ENCODE results near the gene CAB39L. TPM values are rescaled to one million over a fixed set of nuclear protein-coding genes. Genes with fewer than 3 reads are reported as not detected.

Gene CAB39L
- total RNA-seq, 2 experiments from 2014 or later, result 9.6 to 28.6 TPM

DNA sequence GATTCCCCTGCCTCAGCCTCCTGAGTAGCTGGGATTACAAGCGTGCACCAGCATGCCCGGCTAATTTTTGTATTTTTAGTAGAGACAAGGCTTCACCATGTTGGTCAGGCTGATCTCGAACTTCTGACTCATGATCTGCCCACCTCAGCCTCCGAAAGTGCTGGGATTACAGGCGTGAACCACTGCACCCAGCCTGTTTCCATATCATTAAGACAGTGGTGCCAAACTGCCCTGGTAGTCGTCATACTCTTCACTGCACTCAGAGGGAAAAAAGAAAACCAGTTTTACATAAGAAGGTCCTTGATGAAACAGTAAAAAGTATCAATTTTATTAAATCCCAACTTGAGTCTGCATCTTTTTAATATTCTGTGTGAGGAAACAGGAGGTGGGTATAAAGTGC lies 181.2 kb downstream of the CAB39L start:
- H3K79me2 ChIP-seq (ENCODE audit: insufficient read depth, low read depth, low read length), result no peaks in the 10 kb centered on the region
- TF ChIP-seq, protein P1, sequence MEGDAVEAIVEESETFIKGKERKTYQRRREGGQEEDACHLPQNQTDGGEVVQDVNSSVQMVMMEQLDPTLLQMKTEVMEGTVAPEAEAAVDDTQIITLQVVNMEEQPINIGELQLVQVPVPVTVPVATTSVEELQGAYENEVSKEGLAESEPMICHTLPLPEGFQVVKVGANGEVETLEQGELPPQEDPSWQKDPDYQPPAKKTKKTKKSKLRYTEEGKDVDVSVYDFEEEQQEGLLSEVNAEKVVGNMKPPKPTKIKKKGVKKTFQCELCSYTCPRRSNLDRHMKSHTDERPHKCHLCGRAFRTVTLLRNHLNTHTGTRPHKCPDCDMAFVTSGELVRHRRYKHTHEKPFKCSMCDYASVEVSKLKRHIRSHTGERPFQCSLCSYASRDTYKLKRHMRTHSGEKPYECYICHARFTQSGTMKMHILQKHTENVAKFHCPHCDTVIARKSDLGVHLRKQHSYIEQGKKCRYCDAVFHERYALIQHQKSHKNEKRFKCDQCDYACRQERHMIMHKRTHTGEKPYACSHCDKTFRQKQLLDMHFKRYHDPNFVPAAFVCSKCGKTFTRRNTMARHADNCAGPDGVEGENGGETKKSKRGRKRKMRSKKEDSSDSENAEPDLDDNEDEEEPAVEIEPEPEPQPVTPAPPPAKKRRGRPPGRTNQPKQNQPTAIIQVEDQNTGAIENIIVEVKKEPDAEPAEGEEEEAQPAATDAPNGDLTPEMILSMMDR (conservative IDR thresholded peaks at IDR 0.05; ENCODE audit: low read length), result no peak
- TF ChIP-seq EZH2phosphoT487 (IDR thresholded peaks at IDR 0.05; ENCODE audit: borderline replicate concordance, low read depth, low read length), result no peak
- no peak for DNase-seq (ENCODE audit: low spot score)
- H3K4me1 ChIP-seq (ENCODE audit: insufficient read depth, low read length, poor library complexity, severe bottlenecking), result no peaks in the 10 kb centered on the region
- no peaks in the 10 kb centered on the region for H3K9me2 ChIP-seq (ENCODE audit: insufficient read depth, low read length)
- intact Hi-C loops (cut with micrococcal nuclease; ENCODE audit: unreplicated experiment), result no loop called here
- H3K27ac ChIP-seq (ENCODE audit: low read depth, low read length, poor library complexity, severe bottlenecking), result no peak overlapping the region
- H3K4me3 ChIP-seq (ENCODE audit: low read depth, low read length, poor library complexity, severe bottlenecking), result no peak overlapping the region
- H4K20me1 ChIP-seq (ENCODE audit: insufficient read depth, low read length), result no peaks in the 10 kb centered on the region
- H3K36me3 ChIP-seq (ENCODE audit: insufficient read depth, low read length), result peaks cover 48% of the 10 kb centered on the region; the same call in 1 of the 2 replicates
- no TSS peak for BruUV-seq (replicated peaks)
- CTCF ChIA-PET (ENCODE audit: unreplicated experiment), result no interaction called here
- no peaks in the 10 kb centered on the region for H3K9me3 ChIP-seq (ENCODE audit: low read length)
- no peak overlapping the region for H3K4me2 ChIP-seq (ENCODE audit: low read length)
- POLR2A ChIA-PET, result no interaction called here
- no peak overlapping the region for H2AFZ ChIP-seq (ENCODE audit: low read length)

DNA sequence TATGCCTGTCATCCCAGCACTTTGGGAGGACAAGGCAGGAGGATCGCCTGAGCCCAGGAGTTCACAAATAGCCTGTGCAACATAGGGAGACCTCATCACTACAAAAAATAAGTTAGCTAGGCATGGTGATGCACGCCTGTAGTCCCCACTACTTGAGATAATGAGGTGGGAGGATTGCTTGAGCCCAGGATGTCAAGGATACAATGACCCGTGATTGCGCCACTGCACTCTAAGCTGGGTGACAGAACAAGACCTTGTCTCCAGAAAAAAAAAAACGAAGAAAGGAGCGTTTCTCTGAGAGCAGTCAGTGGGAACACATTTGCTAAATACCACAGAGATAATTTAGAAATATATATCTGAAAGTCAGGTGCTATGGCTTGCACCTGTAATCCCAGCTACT lies 184.3 kb downstream of the CAB39L start:
- Histone ChIP-seq H3K4me1 (ENCODE audit: insufficient read depth, low read length, poor library complexity, severe bottlenecking) (no peaks in the 10 kb centered on the region), H3K9me3 (ENCODE audit: low read length) (no peaks in the 10 kb centered on the region), H3K4me2 (ENCODE audit: low read length) (no peak overlapping the region), H2AFZ (ENCODE audit: low read length) (no peak overlapping the region), H4K20me1 (ENCODE audit: insufficient read depth, low read length) (no peaks in the 10 kb centered on the region), H3K36me3 (ENCODE audit: insufficient read depth, low read length) (peaks cover 70% of the 10 kb centered on the region), H3K79me2 (ENCODE audit: insufficient read depth, low read depth, low read length) (no peaks in the 10 kb centered on the region), H3K27ac (ENCODE audit: low read depth, low read length, poor library complexity, severe bottlenecking) (no peak overlapping the region), H3K4me3 (ENCODE audit: low read depth, low read length, poor library complexity, severe bottlenecking) (no peak overlapping the region), H3K9me2 (ENCODE audit: insufficient read depth, low read length) (no peaks in the 10 kb centered on the region)
- TF ChIP-seq, protein P1 (conservative IDR thresholded peaks at IDR 0.05; ENCODE audit: low read length), result no peak
- TF ChIP-seq EZH2phosphoT487 (IDR thresholded peaks at IDR 0.05; ENCODE audit: borderline replicate concordance, low read depth, low read length), result no peak
- intact Hi-C loops (cut with micrococcal nuclease; ENCODE audit: unreplicated experiment), result no loop called here
- ChIA-PET POLR2A (no interaction called here), CTCF (ENCODE audit: unreplicated experiment) (no interaction called here)
- no peak for DNase-seq (ENCODE audit: low spot score)
- no TSS peak for BruUV-seq (replicated peaks)

Other genes starting within 250 kb of the CAB39L start
- gene MLNR, start 223.7 kb downstream of the CAB39L start, total RNA-seq (2014; rRNA removed; shearing (Covaris generic)), result not detected in 2 replicates
- not detected in 2 replicates for gene MLNR, start 223.7 kb downstream of the CAB39L start, total RNA-seq (2022)
- gene CDADC1, start 196.1 kb downstream of the CAB39L start, total RNA-seq (2014; rRNA removed; shearing (Covaris generic)), result 9.1 and 18.8 TPM in 2 replicates
- 10.3 and 12.5 TPM in 2 replicates for gene CDADC1, start 196.1 kb downstream of the CAB39L start, total RNA-seq (2022)
- gene SETDB2, start 210 bp upstream of the CAB39L start, total RNA-seq (2014; rRNA removed; shearing (Covaris generic)), result 22.0 and 23.3 TPM in 2 replicates
- 41.3 and 41.7 TPM in 2 replicates for gene SETDB2, start 210 bp upstream of the CAB39L start, total RNA-seq (2022)
- 29.9 and 32.8 TPM in 2 replicates for gene PHF11, start 51.9 kb upstream of the CAB39L start, total RNA-seq (2014; rRNA removed; shearing (Covaris generic))
- 56.1 and 59.8 TPM in 2 replicates for gene PHF11, start 51.9 kb upstream of the CAB39L start, total RNA-seq (2022)
- gene RCBTB1, start 141.5 kb upstream of the CAB39L start, total RNA-seq (2014; rRNA removed; shearing (Covaris generic)), result 13.4 and 15.1 TPM in 2 replicates
- gene RCBTB1, start 141.5 kb upstream of the CAB39L start, total RNA-seq (2022), result 30.6 and 31.1 TPM in 2 replicates
- gene ARL11, start 184.4 kb upstream of the CAB39L start, total RNA-seq (2014; rRNA removed; shearing (Covaris generic)), result 5.9 and 8.3 TPM in 2 replicates
- gene ARL11, start 184.4 kb upstream of the CAB39L start, total RNA-seq (2022), result 20.5 and 22.6 TPM in 2 replicates
- 29.9 and 47.3 TPM in 2 replicates for gene EBPL, start 247.4 kb upstream of the CAB39L start, total RNA-seq (2014; rRNA removed; shearing (Covaris generic))
- gene EBPL, start 247.4 kb upstream of the CAB39L start, total RNA-seq (2022), result 38.8 and 42.4 TPM in 2 replicates